A549 (cell line): ENCODE results near the gene FAM228A. TPM values are rescaled to one million over a fixed set of nuclear protein-coding genes. Genes with fewer than 3 reads are reported as not detected.

Source experiments
- ATAC-seq, 2 experiments: fragments of 200-7000 bp in 1 of 2; fragments of >200 bp in 1 of 2; cut with Nextera tagmentation in 1 of 2; cut with Tn5 transposase in 1 of 2; 3 replicates each; pipeline versions ENCODE4 v1.8.0 to v1.9.1; 2018 to 2020; ENCODE audit warnings: mild to moderate bottlenecking in 1 of 2, moderate library complexity in 1 of 2
- CTCF ChIA-PET: fragments of 300-600 bp; sonication (Branson Sonifier 250); formaldehyde crosslinking; extraction: SDS; loops from one replicate; lab custom pipeline; 2021; ENCODE audit warnings: antibody characterized with exemption, inconsistent platforms; lab: Yijun Ruan, JAX
- POLR2A ChIA-PET: fragments of 350-600 bp; formaldehyde crosslinking; extraction: SDS; loops from one replicate; lab custom pipeline; 2021; ENCODE audit warnings: antibody characterized with exemption, inconsistent platforms; lab: Yijun Ruan, JAX
- DNase-seq, 2 experiments: peaks; one replicate each; pipeline versions ENCODE4 v3.0.0 to v3.0.0-alpha.2; 2011 to 2016; ENCODE audit warnings: low read depth in 1 of 2, low spot score in 1 of 2
- FAIRE-seq: peaks from 2 replicates; lab custom pipeline; 2011; peaks lifted over from hg19 to GRCh38; lab: Jason Lieb, UNC
- H3K27ac ChIP-seq, 2 experiments: fragments of >200 bp; sonication (Bioruptor Twin); formaldehyde crosslinking; 3 replicates each; pipeline ENCODE4 v1.5.1; 2016 to 2017
- H3K4me1 ChIP-seq: fragments of >200 bp; sonication (Bioruptor Twin); formaldehyde crosslinking; 3 replicates; pipeline ENCODE4 v1.6.1; 2016
- H3K4me2 ChIP-seq: fragments of >200 bp; sonication (Bioruptor Twin); formaldehyde crosslinking; 3 replicates; pipeline ENCODE4 v1.6.1; 2016
- H3K4me3 ChIP-seq: fragments of >200 bp; sonication (Bioruptor Twin); formaldehyde crosslinking; 3 replicates; pipeline ENCODE4 v1.5.1; 2016
- H3K9me3 ChIP-seq: fragments of >200 bp; sonication (Bioruptor Twin); formaldehyde crosslinking; 3 replicates; pipeline ENCODE4 v1.6.1; 2016
- CBX8 ChIP-seq: fragments of 200-600 bp; sonication (generic); IDR thresholded peaks from 2 replicates; pipeline ENCODE4 v1.6.1; 2016
- EHF ChIP-seq: fragments of 250-450 bp; sonication (Bioruptor Pico); IDR thresholded peaks from 2 replicates; pipeline ENCODE4 v1.5.0; 2020; ENCODE audit warnings: mild to moderate bottlenecking
- EHMT2 ChIP-seq: fragments of 200-600 bp; sonication (generic); IDR thresholded peaks from 2 replicates; pipeline ENCODE4 v1.6.1; 2016; ENCODE audit warnings: antibody characterized with exemption, low read depth, mild to moderate bottlenecking, moderate library complexity
- ESRRA ChIP-seq: fragments of 150-350 bp; IDR thresholded peaks from 2 replicates; pipeline ENCODE4 v1.6.1; 2014; ENCODE audit warnings: mild to moderate bottlenecking, low read length, borderline replicate concordance
- FOSB ChIP-seq: fragments of 250-450 bp; sonication (Bioruptor Pico); IDR thresholded peaks from 2 replicates; pipeline ENCODE4 v1.5.0; 2020; ENCODE audit warnings: mild to moderate bottlenecking, moderate library complexity
- FOXS1 ChIP-seq: fragments of 250-450 bp; sonication (Bioruptor Pico); IDR thresholded peaks from 2 replicates; pipeline ENCODE4 v1.5.0; 2020; ENCODE audit warnings: mild to moderate bottlenecking, moderate library complexity
- GATA3 ChIP-seq: IDR thresholded peaks from 2 replicates; pipeline ENCODE4 v1.6.1; 2012; ENCODE audit warnings: borderline replicate concordance
- KDM5A ChIP-seq: fragments of 200-600 bp; sonication (generic); IDR thresholded peaks from 2 replicates; pipeline ENCODE4 v1.6.1; 2016; ENCODE audit warnings: antibody characterized with exemption, mild to moderate bottlenecking
- MAFK ChIP-seq: fragments of 450-650 bp; IDR thresholded peaks from 2 replicates; pipeline ENCODE4 v1.6.1; 2014; ENCODE audit not compliant: partially characterized antibody
- PHF8 ChIP-seq: fragments of 200-600 bp; sonication (generic); IDR thresholded peaks from 2 replicates; pipeline ENCODE4 v1.6.1; 2016; ENCODE audit warnings: low read depth, mild to moderate bottlenecking, antibody characterized with exemption, moderate library complexity, borderline replicate concordance
- POLR2AphosphoS2 ChIP-seq: conservative IDR thresholded peaks from 2 replicates; pipeline ENCODE4 v1.6.1; 2012; ENCODE audit warnings: low read length, improper control_type of control experiment, inconsistent platforms
- RARB ChIP-seq: fragments of 250-450 bp; sonication (Bioruptor Pico); IDR thresholded peaks from 2 replicates; pipeline ENCODE4 v1.8.0; 2021; ENCODE audit warnings: mild to moderate bottlenecking, moderate library complexity
- RFX5 ChIP-seq: fragments of 450-650 bp; IDR thresholded peaks from 2 replicates; pipeline ENCODE4 v1.7.1; 2014; ENCODE audit warnings: antibody characterized with exemption, mild to moderate bottlenecking, moderate library complexity
- RNF2 ChIP-seq: fragments of 200-600 bp; sonication (generic); IDR thresholded peaks from 2 replicates; pipeline ENCODE4 v1.6.1; 2016; ENCODE audit warnings: low read depth, mild to moderate bottlenecking, antibody characterized with exemption, moderate library complexity, borderline replicate concordance
- SMC3 ChIP-seq: fragments of >200 bp; sonication (Bioruptor Twin); formaldehyde crosslinking; IDR thresholded peaks from 3 replicates; pipeline ENCODE4 v1.6.1; 2018; ENCODE audit warnings: inconsistent platforms
- TFCP2L1 ChIP-seq: fragments of 250-450 bp; sonication (Bioruptor Pico); IDR thresholded peaks from 2 replicates; pipeline ENCODE4 v1.5.0; 2021; ENCODE audit warnings: mild to moderate bottlenecking
- TP53 ChIP-seq: fragments of 250-450 bp; sonication (Bioruptor Pico); IDR thresholded peaks from 2 replicates; pipeline ENCODE4 v1.5.0; 2021; ENCODE audit warnings: mild to moderate bottlenecking, moderate library complexity
- ZFP36 ChIP-seq: fragments of 450-650 bp; IDR thresholded peaks from 2 replicates; pipeline ENCODE4 v1.6.1; 2014; ENCODE audit warnings: borderline replicate concordance; ENCODE audit not compliant: partially characterized antibody
- WGBS: methylation state at CpG from one replicate; pipeline ENCODE4 v1.1.6; 2017; ENCODE audit errors: missing lambda C conversion rate; 5-methylcytosine and 5-hydroxymethylcytosine counted together
- polyA plus RNA-seq, 4 experiments: library from polyadenylated mRNA; depleted of rRNA in 3 of 4; stranded (reverse); fragments of >200 nt; fragmentation: RNase III in 1 of 4; extraction: RNeasy Plus Mini Kit Qiagen cat#74134 plus additional on column Dnase treatment in 1 of 4; gene quantifications; 2 replicates in 3 of 4; 3 replicates in 1 of 4; pipeline ENCODE4 v1.2.3, GENCODE V29; 2011 to 2017
- TF ChIP-seq, protein P1 (sequence below): fragments of 450-650 bp; IDR thresholded peaks from 2 replicates; pipeline ENCODE4 v1.6.1; 2014; ENCODE audit warnings: antibody characterized with exemption
- TF ChIP-seq, protein P2 (sequence below): fragments of 200-600 bp; sonication (generic); IDR thresholded peaks from 2 replicates; pipeline ENCODE4 v1.6.1; 2016; ENCODE audit warnings: antibody characterized with exemption, mild to moderate bottlenecking, moderate library complexity
- TF ChIP-seq, protein P3 (sequence below): fragments of 250-450 bp; sonication (Bioruptor Pico); IDR thresholded peaks from 2 replicates; pipeline ENCODE4 v1.5.0; 2021; ENCODE audit warnings: mild to moderate bottlenecking, moderate library complexity, borderline replicate concordance
- TF ChIP-seq, protein P4 (sequence below): fragments of >200 bp; sonication (Bioruptor Twin); formaldehyde crosslinking; IDR thresholded peaks from 2 replicates; pipeline ENCODE4 v1.6.1; 2016

Gene FAM228A
- polyA plus RNA-seq, 2 of the 4 experiments (the other 2 are of a cell fraction): 0.13 TPM; not detected in 1

DNA sequence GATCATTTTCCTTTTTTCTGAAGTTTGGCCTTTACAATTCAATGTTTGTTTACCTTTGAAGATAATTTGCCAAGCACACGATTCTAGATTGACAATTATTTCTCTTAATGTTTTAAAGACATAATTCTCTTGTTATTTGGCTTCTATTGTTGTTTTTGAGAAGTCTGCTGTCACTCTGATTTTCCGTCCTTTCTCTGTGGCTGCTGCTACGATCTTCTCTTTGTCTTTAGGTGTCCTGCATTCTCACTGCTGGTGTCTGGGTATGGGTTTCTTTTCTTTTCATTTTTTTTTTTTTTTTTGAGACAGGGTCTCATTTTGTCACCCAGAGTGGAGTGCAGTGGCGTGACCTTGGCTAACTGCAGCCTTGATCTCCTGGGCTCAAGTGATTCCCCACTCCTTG is 15.1 kb upstream of the FAM228A start:
- Histone ChIP-seq H3K4me3 (no peak overlapping the region), H3K27ac (no peak overlapping the region), H3K9me3 (0 out of 3 replicates have a peak, but pooled peaks cover 6% of the 10 kb centered on the region), H3K4me1 (no peaks in the 10 kb centered on the region), H3K4me2 (no peak overlapping the region)
- POLR2A ChIA-PET: no interaction called here
- no peak for FAIRE-seq
- CTCF ChIA-PET: interaction anchor here (2.2 kb wide), 1 partner anchor 75 kb away, joined by 7 read pairs; the partner anchor contains the start of gene TP53I3
- ATAC-seq: no peak
- no peak for DNase-seq
- 77% methylated on average over 4 of the region's 4 CpGs for WGBS
- TF ChIP-seq SMC3 (no peak), PHF8 (no peak), GATA3 (no peak), POLR2AphosphoS2 (no peak), RFX5 (no peak), FOXS1 (CRISPR knock-in tag) (no peak), ESRRA (no peak), CBX8 (no peak), TFCP2L1 (no peak), ZFP36 (no peak), EHF (CRISPR knock-in tag) (no peak), MAFK (no peak), RNF2 (no peak), FOSB (no peak), TP53 (CRISPR knock-in tag) (no peak), EHMT2 (no peak)
- TF ChIP-seq, protein P1, sequence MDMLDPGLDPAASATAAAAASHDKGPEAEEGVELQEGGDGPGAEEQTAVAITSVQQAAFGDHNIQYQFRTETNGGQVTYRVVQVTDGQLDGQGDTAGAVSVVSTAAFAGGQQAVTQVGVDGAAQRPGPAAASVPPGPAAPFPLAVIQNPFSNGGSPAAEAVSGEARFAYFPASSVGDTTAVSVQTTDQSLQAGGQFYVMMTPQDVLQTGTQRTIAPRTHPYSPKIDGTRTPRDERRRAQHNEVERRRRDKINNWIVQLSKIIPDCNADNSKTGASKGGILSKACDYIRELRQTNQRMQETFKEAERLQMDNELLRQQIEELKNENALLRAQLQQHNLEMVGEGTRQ: no peak
- TF ChIP-seq, protein P2, sequence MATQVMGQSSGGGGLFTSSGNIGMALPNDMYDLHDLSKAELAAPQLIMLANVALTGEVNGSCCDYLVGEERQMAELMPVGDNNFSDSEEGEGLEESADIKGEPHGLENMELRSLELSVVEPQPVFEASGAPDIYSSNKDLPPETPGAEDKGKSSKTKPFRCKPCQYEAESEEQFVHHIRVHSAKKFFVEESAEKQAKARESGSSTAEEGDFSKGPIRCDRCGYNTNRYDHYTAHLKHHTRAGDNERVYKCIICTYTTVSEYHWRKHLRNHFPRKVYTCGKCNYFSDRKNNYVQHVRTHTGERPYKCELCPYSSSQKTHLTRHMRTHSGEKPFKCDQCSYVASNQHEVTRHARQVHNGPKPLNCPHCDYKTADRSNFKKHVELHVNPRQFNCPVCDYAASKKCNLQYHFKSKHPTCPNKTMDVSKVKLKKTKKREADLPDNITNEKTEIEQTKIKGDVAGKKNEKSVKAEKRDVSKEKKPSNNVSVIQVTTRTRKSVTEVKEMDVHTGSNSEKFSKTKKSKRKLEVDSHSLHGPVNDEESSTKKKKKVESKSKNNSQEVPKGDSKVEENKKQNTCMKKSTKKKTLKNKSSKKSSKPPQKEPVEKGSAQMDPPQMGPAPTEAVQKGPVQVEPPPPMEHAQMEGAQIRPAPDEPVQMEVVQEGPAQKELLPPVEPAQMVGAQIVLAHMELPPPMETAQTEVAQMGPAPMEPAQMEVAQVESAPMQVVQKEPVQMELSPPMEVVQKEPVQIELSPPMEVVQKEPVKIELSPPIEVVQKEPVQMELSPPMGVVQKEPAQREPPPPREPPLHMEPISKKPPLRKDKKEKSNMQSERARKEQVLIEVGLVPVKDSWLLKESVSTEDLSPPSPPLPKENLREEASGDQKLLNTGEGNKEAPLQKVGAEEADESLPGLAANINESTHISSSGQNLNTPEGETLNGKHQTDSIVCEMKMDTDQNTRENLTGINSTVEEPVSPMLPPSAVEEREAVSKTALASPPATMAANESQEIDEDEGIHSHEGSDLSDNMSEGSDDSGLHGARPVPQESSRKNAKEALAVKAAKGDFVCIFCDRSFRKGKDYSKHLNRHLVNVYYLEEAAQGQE: no peak
- TF ChIP-seq, protein P3, sequence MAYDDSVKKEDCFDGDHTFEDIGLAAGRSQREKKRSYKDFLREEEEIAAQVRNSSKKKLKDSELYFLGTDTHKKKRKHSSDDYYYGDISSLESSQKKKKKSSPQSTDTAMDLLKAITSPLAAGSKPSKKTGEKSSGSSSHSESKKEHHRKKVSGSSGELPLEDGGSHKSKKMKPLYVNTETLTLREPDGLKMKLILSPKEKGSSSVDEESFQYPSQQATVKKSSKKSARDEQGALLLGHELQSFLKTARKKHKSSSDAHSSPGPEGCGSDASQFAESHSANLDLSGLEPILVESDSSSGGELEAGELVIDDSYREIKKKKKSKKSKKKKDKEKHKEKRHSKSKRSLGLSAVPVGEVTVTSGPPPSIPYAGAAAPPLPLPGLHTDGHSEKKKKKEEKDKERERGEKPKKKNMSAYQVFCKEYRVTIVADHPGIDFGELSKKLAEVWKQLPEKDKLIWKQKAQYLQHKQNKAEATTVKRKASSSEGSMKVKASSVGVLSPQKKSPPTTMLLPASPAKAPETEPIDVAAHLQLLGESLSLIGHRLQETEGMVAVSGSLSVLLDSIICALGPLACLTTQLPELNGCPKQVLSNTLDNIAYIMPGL (CRISPR knock-in tag): no peak

DNA sequence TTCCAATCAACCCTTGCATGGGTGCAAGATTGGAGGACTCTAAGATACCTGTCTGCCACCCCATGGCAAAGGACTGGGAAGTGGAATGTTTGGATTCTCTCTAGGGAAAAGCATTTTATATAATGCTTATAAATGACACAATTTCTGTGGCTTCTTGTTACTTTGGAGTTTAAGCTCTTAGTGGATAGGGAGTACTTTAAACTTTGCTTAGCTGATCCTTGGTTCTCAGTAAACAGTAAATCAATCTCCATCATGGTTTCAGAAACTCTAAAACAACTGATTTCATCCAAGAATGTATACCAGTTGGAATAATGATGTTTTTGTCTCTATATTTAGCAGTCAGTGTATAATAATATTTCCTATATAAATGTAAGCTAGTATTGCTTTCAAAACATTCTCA is 14.1 kb upstream of the FAM228A start:
- DNase-seq: no peak
- no peak for ATAC-seq
- Histone ChIP-seq H3K4me2 (no peak overlapping the region), H3K27ac (no peak overlapping the region), H3K9me3 (0 out of 3 replicates have a peak, but pooled peaks cover 6% of the 10 kb centered on the region), H3K4me3 (no peak overlapping the region), H3K4me1 (no peaks in the 10 kb centered on the region)
- no peak for FAIRE-seq
- CTCF ChIA-PET: interaction anchor here (1.6 to 6.5 kb wide), 3 partner anchors 18 to 234 kb away, joined by 7 to 51 read pairs (median 7); partner anchors contain the start of genes ATAD2B and TP53I3
- POLR2A ChIA-PET: no interaction called here
- TF ChIP-seq TFCP2L1 (no peak), KDM5A (no peak), RARB (no peak)
- TF ChIP-seq, protein P4, sequence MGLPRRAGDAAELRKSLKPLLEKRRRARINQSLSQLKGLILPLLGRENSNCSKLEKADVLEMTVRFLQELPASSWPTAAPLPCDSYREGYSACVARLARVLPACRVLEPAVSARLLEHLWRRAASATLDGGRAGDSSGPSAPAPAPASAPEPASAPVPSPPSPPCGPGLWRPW: no peak
